ENCODE measurements around the gene ZC3H12C.

Gene ZC3H12C

GRCh38 chr11:110098645-110099044 is 5.5 kb downstream of the ZC3H12C start:
- DNase-seq = no peak

DNA sequence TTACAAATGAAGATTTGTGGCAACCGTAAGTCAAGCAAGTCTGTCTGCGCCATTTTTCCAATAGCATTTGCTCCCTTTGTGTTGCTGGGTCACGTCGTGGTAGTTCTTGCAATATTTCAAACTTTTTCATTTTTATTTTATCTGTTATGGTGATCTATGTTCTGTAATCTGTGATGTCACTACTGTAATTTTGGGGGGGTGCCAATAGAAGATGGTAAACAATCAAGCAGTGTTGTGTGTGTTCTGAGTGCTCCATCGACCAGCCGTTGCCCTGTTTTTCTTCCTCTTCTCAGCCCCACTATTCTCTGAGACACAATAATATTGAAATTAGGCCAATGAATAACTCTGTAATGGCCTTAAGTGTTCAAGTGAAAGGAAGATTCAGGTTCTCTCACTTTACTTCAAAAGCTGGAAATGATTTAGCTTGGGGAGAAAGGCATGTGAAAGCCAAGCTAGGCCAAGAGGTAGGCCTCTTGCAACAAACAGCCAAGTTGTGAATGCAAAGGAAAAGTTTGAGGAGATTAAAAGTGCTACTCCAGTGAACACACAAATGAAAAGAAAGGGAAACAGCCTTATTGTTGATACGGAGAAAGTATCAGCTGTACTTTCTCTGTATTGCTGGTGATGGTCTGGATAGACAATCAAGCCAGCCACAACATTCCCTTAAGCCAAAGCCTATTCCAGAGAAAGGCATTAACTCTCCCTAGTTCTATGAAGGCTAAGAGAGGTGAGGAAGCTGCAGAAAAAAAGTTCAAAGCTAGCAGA is 7.5 kb downstream of the ZC3H12C start:
- no peak for DNase-seq

- no peak for DNase-seq
Measured at GRCh38 chr11:110106713-110107274, 13.6 kb downstream of the ZC3H12C start.

- no peak for DNase-seq
Measured at GRCh38 chr11:110110854-110111253, 17.7 kb downstream of the ZC3H12C start.

DNA sequence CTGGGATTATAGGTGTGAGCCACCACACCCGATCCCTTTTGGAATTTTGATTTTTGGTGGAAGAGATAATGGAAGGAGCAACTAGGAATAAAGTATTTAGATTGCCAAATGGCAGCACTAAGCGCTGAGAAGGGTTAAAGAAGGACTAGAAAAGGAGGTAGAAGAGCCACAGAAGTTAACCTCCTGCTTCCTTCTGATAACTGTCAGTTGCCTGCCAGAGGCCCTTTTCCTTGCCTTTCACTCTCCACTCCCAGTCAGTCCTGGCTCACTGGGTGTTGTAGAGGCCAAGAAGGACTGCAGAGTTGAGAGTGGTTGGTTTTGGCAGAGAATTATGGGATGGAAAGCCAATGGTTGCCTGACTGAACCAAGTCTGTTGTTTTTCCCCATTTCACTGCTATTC is 19.3 kb downstream of the ZC3H12C start:
- DNase-seq = no peak

GRCh38 chr11:110113505-110113904 is 20.3 kb downstream of the ZC3H12C start:
- DNase-seq = no peak

DNA sequence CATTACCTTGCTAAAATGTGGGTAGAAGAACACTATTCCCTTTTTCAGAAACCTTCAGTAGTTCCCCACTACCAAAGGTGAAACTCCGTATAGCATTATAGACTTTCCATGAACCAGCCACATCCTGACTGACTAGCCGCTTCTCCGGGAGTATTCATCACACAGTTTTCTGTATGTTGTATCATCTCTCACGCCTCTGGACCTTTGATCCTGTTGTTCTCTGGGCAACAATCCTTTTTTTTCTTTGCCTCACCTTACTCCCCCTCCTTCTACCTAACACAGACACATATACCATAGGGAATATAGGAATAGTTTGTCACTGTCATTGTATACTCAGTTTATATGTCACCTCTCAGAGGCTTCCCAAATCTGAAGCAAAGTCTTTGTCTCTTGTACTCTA is 20.8 kb downstream of the ZC3H12C start:
- DNase-seq = no peak

- no peak for DNase-seq
Measured at GRCh38 chr11:110119317-110119716, 26.1 kb downstream of the ZC3H12C start.

DNA sequence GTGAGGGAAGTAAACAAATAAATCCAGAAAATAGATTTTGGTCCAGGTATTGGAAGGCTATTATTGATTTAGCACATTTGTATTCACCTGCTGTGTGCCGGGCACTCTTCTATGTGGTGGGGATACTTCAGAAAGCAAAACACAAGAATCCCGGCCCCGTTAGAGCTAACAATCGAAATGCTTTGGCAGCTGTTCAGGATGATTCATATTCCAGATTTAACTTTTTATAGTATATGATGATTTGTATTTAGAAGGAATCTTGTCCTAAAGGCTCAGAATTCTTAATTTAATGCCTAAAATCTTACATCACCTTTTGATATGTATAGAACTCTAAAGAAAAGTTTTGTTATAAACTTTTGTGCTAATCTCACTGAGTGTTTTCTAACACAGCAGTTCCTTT is 28.0 kb downstream of the ZC3H12C start:
- DNase-seq = peak in 1 of 2 experiments; percentile 52

DNA sequence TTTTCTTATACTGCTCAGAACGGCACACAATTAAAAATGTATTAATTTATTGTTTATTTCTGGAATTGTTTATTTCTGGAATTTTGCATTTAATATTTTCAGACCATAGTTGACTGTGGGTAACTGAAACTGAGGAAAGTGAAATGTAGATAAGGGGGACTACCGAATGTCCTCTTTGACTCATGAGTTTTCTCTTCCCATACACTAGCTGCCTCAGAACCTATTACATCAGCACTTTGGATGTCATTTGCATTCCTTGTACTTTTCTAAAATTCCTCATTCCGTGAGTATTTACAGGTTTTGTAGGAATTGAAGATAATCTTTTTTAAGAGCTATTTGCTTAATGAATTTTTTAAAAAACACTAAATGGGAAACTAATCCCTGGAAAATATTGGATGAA is 29.8 kb downstream of the ZC3H12C start:
- no peak for DNase-seq

DNA sequence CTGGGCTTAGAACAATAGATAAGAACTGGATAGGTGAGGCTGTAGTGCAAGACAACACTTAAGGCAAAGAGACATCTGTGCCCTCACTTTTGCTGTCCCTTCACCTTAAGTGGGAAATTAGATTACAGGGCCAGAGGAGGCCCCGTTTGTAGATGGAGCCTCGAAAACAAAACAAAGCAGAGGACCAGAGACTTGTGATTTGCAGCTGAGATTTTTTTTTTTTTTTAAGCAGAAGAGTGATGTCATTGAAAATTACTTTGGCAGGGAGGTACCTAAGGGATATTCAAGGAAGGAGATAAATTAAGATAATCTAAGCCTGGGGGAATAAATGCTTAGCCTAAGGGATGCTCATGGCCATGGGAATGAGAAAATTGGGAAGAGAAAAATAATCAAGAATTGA is 31.4 kb downstream of the ZC3H12C start:
- no peak for DNase-seq

GRCh38 chr11:110125632-110126031 is 32.4 kb downstream of the ZC3H12C start:
- DNase-seq = no peak

DNA sequence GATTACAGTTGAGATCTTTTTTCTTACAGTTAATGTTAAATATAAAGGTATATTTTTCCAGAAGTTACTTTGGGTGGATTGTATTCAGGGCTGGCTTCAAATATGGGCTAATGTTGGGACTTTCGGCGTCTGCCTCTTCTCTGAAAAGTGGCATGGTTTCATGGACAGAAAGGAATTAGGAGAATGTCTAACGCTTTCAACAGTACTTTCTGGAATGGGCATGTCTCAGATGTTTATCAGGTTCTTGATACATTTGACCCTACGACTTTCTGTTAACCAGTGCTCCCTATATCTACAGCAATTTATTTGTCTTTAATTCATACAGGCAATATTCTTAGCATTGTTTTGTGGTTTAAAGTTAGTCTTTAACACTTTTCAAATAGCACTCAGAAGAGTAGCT is 33.7 kb downstream of the ZC3H12C start:
- DNase-seq = no peak

GRCh38 chr11:110128161-110128560 is 35.0 kb downstream of the ZC3H12C start:
- DNase-seq = peak in 1 of 2 experiments; percentile 12

DNA sequence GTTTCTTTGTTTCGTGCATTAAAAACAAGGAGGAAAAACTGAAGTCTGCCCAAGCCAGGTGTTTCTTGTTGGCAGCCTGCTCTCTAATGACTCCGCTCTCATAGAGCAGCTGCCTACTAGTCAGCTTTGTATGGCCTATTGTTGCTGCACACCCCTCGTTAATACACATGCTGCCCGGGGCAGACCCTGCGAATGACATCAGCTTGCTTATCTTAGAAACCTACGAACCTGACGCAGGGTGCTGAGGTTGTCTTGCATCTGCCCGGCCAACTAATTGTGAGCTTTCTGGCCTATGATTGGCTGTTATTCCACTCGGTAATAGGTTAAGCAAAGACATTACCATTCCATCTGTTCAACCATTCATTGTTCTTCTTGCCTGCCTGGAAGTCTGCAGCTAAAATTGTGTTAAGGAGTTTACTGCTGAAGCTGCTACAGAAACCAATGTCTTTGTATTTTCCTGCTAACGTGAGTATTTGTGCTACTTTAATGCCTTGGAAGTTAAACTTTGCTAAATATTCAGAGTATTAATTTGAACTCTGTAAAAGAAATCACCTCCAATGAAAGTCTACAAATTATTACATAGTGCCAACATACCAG is 37.5 kb downstream of the ZC3H12C start:
- peak; percentile 21 to 69 for DNase-seq

- peak in 1 of 2 experiments; percentile 70 for DNase-seq
Measured at GRCh38 chr11:110131386-110132123, 38.4 kb downstream of the ZC3H12C start.

GRCh38 chr11:110133160-110133559 is 40.0 kb downstream of the ZC3H12C start:
- no peak for DNase-seq

- DNase-seq = peak in 1 of 2 experiments; percentile 6
Measured at GRCh38 chr11:110134110-110134509, 40.9 kb downstream of the ZC3H12C start.

DNA sequence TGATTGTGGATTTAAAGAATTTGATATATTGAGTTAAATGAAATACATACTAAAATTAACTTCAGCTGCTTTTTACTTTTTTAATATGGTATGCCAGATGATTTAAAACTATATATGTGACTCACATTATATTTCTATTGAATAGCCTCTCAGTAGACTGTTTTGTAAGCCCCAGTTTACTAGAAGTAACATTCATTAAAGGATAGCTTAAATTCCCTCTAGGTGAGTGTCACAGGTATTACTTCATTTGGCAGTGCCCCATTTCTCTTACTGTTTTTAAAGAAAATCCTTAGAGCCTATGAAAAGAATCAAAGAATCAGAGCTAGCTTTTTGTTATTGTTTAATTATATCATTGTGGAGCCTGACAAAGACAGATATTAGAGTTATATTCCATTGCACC is 48.6 kb downstream of the ZC3H12C start:
- no peak for DNase-seq

GRCh38 chr11:110147962-110148709 is 54.9 kb downstream of the ZC3H12C start:
- no peak for DNase-seq

DNA sequence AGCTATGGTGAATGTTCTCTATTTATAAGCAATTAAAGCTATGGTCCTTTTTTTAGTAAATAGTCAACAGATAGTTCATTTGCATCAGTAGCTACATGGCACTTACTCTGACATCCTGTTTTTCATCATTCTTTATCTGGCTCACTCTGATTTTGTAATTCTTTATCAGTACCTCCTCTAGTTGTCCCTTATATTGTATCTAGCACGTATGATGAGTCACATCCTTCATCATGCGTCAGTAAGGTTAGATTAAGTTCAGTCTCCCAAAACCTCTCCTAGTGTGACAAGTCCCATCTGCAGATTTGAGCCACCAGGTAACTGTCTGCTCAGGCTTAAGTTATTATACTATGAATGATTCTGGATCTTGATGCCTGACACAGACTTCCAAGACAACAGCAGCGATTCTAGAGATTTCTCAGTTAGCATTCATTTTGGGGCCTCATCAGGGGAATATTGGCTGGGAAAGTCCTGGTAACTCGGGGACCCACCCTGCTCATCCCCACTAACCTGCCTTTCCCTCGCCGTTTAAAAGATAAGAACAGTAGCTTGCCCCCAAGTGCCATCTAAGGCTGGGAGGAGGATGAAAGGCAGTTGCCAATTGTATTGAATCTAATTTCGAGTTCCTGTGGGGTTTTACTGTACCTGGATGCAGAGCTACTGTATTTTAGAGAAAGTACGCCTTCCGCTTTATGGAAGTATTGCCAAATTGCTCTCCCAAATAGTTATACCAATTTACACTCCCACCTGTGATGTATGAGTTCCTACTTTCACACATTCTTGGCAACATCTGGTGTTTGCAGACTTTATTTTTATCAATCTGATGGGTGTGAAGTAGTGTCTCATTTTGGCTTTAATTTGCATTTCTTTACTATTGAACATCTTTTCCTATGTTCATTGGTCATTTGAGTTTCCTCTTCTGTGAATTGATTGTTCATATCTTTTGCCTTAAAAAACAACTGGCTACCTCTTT is 55.9 kb downstream of the ZC3H12C start:
- DNase-seq = no peak

GRCh38 chr11:110152199-110152598 is 59.0 kb downstream of the ZC3H12C start:
- DNase-seq = no peak
